Cardiac fibroblast (primary cell): ENCODE data around the gene ALPP.
A peak's percentile ranks its signal among the peaks of the same experiment; 100 is the strongest.
"Not testable (repeated sequence)": the region's sequence is repeated elsewhere in the genome, so short reads cannot be mapped to it uniquely, and the experiment has no call there.

Source experiments
- DNase-seq, 2 donors: peaks; one replicate each; pipeline versions ENCODE4 v3.0.0 to v3.0.0-alpha.2; 2010; ENCODE audit warnings: low read depth in 2 of 2
- H3K4me3 ChIP-seq, 2 donors: replicated peaks in 1 of 2; 1 replicate in 1 of 2; 2 replicates in 1 of 2; pipeline ENCODE4 v1.5.1; 2011; ENCODE audit warnings: low read depth in 2 of 2, low read length in 2 of 2, mild to moderate bottlenecking in 2 of 2, moderate library complexity in 1 of 2
- TF ChIP-seq, protein P1 (sequence below): IDR thresholded peaks from one replicate; pipeline ENCODE4 v1.5.1; 2011; ENCODE audit warnings: low read depth, mild to moderate bottlenecking, low read length, inconsistent platforms

ALPP gene

DNA sequence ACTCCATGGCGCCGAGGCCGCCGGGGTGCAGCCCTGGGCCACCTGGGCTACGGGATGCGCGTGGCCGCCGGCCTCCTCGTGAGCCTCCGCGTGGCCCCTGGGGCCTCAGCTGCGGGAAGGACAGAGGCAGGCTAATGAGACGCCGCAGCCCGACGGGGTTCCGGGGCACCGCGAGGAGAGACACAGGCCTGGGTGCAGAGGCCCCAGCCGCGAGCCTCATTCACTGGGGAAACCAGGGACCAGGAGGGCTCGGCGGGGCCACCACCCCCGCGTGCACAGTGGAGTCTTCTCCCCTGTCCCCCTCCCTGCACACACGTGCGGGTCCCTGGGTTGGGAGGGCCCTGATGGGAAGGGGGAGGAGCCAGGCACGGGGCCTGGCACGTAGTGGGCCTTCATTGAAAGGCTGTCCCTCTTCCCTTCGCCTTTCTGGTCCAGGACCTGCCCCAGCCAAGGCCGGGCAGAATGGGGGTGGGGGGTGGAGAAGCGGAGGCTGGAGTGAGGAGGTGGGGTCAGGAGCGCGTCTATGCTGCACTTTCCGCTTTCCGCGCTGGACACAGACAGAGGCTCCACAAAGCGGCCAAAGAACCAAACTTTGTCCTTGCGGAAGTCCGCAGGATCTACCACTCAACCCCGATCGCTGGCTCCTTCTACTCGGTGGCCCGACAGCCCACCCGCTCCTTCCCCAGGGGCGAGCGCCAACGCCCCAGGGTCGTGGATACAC lies 9.1 kb downstream of the ALPP start:
- no peak overlapping the region for H3K4me3 ChIP-seq
- TF ChIP-seq, protein P1, sequence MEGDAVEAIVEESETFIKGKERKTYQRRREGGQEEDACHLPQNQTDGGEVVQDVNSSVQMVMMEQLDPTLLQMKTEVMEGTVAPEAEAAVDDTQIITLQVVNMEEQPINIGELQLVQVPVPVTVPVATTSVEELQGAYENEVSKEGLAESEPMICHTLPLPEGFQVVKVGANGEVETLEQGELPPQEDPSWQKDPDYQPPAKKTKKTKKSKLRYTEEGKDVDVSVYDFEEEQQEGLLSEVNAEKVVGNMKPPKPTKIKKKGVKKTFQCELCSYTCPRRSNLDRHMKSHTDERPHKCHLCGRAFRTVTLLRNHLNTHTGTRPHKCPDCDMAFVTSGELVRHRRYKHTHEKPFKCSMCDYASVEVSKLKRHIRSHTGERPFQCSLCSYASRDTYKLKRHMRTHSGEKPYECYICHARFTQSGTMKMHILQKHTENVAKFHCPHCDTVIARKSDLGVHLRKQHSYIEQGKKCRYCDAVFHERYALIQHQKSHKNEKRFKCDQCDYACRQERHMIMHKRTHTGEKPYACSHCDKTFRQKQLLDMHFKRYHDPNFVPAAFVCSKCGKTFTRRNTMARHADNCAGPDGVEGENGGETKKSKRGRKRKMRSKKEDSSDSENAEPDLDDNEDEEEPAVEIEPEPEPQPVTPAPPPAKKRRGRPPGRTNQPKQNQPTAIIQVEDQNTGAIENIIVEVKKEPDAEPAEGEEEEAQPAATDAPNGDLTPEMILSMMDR, result no peak
- no peak for DNase-seq

DNA sequence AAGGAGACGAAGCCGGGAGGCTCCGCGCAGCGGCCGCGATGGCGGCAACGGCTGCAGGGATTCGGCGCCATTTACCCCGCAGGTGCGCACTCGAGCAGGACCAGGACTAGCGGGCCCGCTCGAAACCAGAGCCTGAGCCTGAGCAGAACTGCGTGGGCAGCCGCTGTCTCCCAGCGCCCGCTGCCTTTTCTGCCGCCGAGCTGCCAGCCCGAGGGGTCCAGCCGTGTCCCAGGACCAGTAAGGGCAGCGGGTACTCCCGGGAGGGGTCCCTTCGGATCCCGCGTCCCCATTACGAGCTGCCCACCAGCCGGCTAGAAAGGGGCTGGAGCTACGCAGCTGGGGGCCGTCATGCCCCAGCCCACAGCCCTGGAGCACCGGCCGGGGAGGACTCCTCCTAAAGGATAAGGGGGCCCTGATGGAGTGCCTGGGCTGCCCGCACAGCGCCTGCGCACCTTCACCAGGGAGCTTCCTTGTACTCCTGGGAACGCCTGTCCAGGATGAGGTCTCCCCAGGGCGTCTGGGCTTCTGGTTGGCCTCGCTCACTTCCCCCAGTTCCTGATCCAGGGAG lies 9.9 kb downstream of the ALPP start:
- TF ChIP-seq, protein P1, result no peak
- DNase-seq, result no peak
- no peak overlapping the region for H3K4me3 ChIP-seq

DNA sequence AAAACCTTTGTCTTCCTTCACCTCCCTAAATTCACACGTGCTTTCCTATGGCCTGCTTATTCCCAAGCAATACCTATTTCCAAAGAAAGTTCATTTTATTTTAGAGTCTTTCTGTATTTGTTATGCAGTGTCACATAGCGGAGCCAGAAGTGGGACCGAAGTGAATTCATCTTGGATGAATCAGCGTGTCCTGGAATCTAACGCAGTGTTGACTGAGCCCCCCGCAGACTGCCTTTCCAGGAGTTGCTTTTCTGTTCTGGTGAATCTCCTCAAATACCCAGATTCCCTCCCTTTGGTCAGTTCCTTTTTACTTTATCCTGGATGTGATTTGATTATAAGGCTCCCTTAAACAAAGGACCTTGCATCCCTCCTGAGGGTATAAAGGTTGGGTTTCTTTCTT lies 10.8 kb downstream of the ALPP start:
- TF ChIP-seq, protein P1, result no peak

DNA sequence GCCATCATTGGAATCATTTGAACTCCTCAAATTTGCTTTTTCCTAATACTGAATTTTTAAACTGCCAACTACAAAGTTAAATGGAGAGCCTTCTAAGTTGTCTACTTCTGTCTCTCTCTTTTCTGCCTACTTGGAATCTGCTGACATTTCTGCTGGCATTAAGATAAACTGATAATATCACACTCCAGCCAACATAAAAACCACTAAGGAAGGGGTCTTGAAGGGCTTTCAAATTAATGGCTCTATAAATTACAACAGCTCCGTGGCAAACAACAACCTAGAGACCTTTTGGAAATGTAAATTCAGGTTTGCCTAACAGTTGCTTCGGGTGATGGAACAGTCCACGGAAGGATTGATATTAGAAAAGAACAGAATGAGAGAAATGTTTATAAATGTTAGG lies 12.1 kb downstream of the ALPP start:
- no peak for DNase-seq

More for the DNA sequence above, 10.8 kb downstream of the ALPP start:
- peak in 1 of 2 donors; percentile 39 for DNase-seq
- H3K4me3 ChIP-seq, result no peak overlapping the region

DNA sequence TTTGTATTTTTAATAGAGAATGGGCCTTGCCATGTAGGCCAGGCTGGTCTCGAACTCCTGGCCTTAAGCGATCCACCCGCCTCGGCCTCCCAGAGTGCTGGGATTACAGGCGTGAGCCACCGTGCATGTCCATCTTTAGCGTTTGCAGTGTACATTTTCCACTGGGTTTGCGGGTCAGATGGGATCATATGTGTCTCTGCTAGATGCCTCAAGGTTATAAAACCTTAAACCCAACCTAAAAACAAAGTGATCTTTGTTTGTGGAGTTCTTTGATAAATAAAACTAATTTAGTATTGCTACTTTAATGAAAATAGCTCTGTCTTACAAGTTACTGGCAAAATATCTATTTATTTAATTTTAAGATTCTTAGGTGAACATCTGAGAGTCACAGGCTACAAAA lies 15.0 kb downstream of the ALPP start:
- DNase-seq, result no peak
- no peak overlapping the region for H3K4me3 ChIP-seq
- TF ChIP-seq, protein P1, result no peak

More for the DNA sequence above, 12.1 kb downstream of the ALPP start:
- TF ChIP-seq, protein P1, result no peak
- H3K4me3 ChIP-seq, result no peak overlapping the region

DNA sequence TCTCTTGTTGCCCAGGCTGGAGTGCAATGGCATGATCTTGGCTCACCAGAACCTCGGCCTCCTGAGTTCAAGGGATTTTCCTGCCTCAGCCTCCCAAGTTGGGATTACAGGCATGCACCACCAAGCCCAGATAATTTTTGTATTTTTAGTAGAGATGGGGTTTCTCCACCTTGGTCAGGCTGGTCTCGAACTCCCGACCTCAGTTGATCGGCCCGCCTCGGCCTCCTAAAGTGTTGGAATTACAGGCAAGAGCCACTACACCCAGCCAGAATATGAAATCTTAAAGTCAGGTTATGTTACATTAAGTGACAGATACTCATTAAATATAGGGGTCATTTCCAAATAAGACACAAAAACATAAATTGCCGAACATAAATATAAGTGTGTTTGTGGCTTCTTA lies 15.9 kb downstream of the ALPP start:
- H3K4me3 ChIP-seq, DNase-seq: not testable (repeated sequence)

DNA sequence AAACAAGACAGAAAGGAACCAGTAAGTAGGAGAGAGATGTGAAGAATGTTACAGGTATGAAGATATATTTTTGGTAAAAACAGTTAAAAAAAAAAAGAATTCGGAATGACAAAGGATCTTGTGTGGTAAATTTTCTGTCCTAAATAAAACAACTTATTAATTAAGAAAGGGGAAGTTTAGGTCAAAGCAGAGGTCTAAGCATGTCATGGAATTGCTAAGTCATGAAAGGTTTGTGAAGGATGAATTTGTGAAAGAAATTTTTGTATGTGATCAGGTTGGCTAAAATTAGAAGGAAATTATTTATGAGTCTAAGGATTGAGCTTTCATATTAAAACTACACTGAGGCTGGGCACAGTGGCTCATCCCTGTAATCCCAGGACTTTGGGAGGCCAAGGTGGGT lies 17.0 kb downstream of the ALPP start:
- TF ChIP-seq, protein P1, result no peak
- H3K4me3 ChIP-seq, result no peak overlapping the region
- no peak for DNase-seq
